ENCODE results near the gene EXOSC1. TPM values are rescaled to one million over a fixed set of nuclear protein-coding genes. Genes with fewer than 3 reads are reported as not detected.

Gene EXOSC1
- total and polyA plus RNA-seq, 4 experiments from 2014 or later: 60.6 to 93.7 (median 78.0) TPM

GRCh38 chr10:97396056-97396455 is 49.8 kb downstream of the EXOSC1 start:
- no peak overlapping the region for H3K4me3 Mint-ChIP-seq

GRCh38 chr10:97393034-97393573 is 52.7 kb downstream of the EXOSC1 start:
- POLR2A ChIA-PET (ENCODE audit: partially characterized antibody): interaction anchor here (0.9 kb wide), 1 partner anchor 8 kb away, joined by 3 read pairs; the partner anchor contains the start of gene RRP12

More at GRCh38 chr10:97396056-97396455, 49.8 kb downstream of the EXOSC1 start:
- no peaks in the 10 kb centered on the region for H3K27me3 Mint-ChIP-seq
- H3K9me3 Mint-ChIP-seq: no peaks in the 10 kb centered on the region
- no peak for DNase-seq
- Histone ChIP-seq H3K27me3 (ENCODE audit: insufficient read depth, low read length) (no peaks in the 10 kb centered on the region), H3K4me1 (ENCODE audit: insufficient read depth, low read length) (peaks cover 10% of the 10 kb centered on the region), H3K9me3 (ENCODE audit: control insufficient read depth in 1 of 2, low read length in 2 of 2) (no peaks in the 10 kb centered on the region), H3K36me3 (ENCODE audit: insufficient read depth, low read length) (peaks cover 6% of the 10 kb centered on the region), H3K4me3 (ENCODE audit: low read length in 2 of 2) (no peak overlapping the region), H3K27ac (ENCODE audit: low read depth, low read length) (no peak overlapping the region)
- H3K27ac Mint-ChIP-seq: peak overlapping the region in 1 of 7 donors; percentile 10
- peaks cover 18 to 29% of the 10 kb centered on the region in 2 donors for H3K36me3 Mint-ChIP-seq
- H3K4me1 Mint-ChIP-seq: peaks cover 6 to 13% (median 10%) of the 10 kb centered on the region in 4 donors
- ChIA-PET CTCF (ENCODE audit: partially characterized antibody) (interaction anchor here (0.7 kb wide), 1 partner anchor 189 kb away, joined by 3 read pairs; no protein-coding TSS in a partner anchor), POLR2A (ENCODE audit: partially characterized antibody) (no interaction called here)
- intact Hi-C loops (cut with micrococcal nuclease): no loop called here

DNA sequence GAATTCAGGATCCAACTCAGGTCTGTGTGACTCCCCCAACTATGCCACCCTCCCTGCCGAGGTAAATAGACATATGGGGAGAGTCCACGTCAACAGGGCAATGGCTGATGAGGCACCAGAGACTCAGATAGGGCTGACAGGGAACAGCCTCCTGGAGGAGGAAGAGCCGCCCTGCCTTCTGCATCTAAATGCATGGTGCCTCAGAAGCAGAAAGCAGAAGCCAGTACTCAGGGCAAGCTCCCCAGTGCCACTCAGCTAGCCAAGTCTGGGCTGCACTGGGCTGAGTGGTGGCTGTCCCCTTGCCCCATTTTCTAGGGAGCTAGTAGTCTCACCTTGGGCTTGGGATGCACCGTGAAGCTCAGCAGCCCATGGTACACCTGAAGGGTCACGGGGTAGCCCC is 55.7 kb downstream of the EXOSC1 start:
- peaks cover 0 to 3% (median 0%) of the 10 kb centered on the region in 8 donors for H3K9me3 Mint-ChIP-seq
- no peaks in the 10 kb centered on the region for H3K4me1 Mint-ChIP-seq
- no peak for DNase-seq
- H3K4me1 ChIP-seq (ENCODE audit: insufficient read depth, low read length): no peaks in the 10 kb centered on the region
- no peak overlapping the region for H3K4me3 Mint-ChIP-seq
- H3K9me3 ChIP-seq (ENCODE audit: control insufficient read depth in 1 of 2, low read length in 2 of 2): no peaks in the 10 kb centered on the region
- POLR2A ChIA-PET (ENCODE audit: partially characterized antibody): no interaction called here
- H3K27ac ChIP-seq (ENCODE audit: low read depth, low read length): no peak overlapping the region
- H3K27me3 ChIP-seq (ENCODE audit: insufficient read depth, low read length): no peaks in the 10 kb centered on the region
- intact Hi-C loops (cut with micrococcal nuclease): no loop called here
- H3K27ac Mint-ChIP-seq: peak overlapping the region in 1 of 7 donors; percentile 22
- H3K4me3 ChIP-seq (ENCODE audit: low read length in 2 of 2): no peak overlapping the region
- peaks cover 26% of the 10 kb centered on the region for H3K36me3 ChIP-seq (ENCODE audit: insufficient read depth, low read length)
- peaks cover 26 to 50% of the 10 kb centered on the region in 2 donors for H3K36me3 Mint-ChIP-seq
- CTCF ChIA-PET (ENCODE audit: partially characterized antibody): no interaction called here
- H3K27me3 Mint-ChIP-seq: no peaks in the 10 kb centered on the region

More at GRCh38 chr10:97393034-97393573, 52.7 kb downstream of the EXOSC1 start:
- no peaks in the 10 kb centered on the region for H3K4me1 ChIP-seq (ENCODE audit: insufficient read depth, low read length)
- Mint-ChIP-seq H3K9me3 (peaks cover 0 to 3% (median 0%) of the 10 kb centered on the region in 8 donors), H3K4me3 (no peak overlapping the region), H3K4me1 (no peaks in the 10 kb centered on the region), H3K36me3 (peaks cover 32 to 45% of the 10 kb centered on the region in 2 donors), H3K27ac (peak overlapping the region in 2 of 7 donors; percentile 27 to 29), H3K27me3 (no peaks in the 10 kb centered on the region)
- intact Hi-C loops (cut with micrococcal nuclease): no loop called here
- H3K27ac ChIP-seq (ENCODE audit: low read depth, low read length): no peak overlapping the region
- H3K9me3 ChIP-seq (ENCODE audit: control insufficient read depth in 1 of 2, low read length in 2 of 2): no peaks in the 10 kb centered on the region
- no peak for DNase-seq
- H3K36me3 ChIP-seq (ENCODE audit: insufficient read depth, low read length): peaks cover 17% of the 10 kb centered on the region
- H3K27me3 ChIP-seq (ENCODE audit: insufficient read depth, low read length): no peaks in the 10 kb centered on the region
- H3K4me3 ChIP-seq (ENCODE audit: low read length in 2 of 2): no peak overlapping the region
- CTCF ChIA-PET (ENCODE audit: partially characterized antibody): no interaction called here

GRCh38 chr10:97388152-97388551 is 57.7 kb downstream of the EXOSC1 start:
- no peak overlapping the region for H3K27ac ChIP-seq (ENCODE audit: low read depth, low read length)
- H3K36me3 ChIP-seq (ENCODE audit: insufficient read depth, low read length): peaks cover 20% of the 10 kb centered on the region
- no peaks in the 10 kb centered on the region for H3K4me1 Mint-ChIP-seq
- DNase-seq: no peak
- no peaks in the 10 kb centered on the region for H3K4me1 ChIP-seq (ENCODE audit: insufficient read depth, low read length)
- ChIA-PET POLR2A (ENCODE audit: partially characterized antibody) (no interaction called here), CTCF (ENCODE audit: partially characterized antibody) (interaction anchor here (1.0 to 1.1 kb wide), 2 partner anchors 31 to 109 kb away, joined by 3 read pairs; no protein-coding TSS in a partner anchor)
- no peak overlapping the region for H3K4me3 ChIP-seq (ENCODE audit: low read length in 2 of 2)
- H3K27ac Mint-ChIP-seq: no peak overlapping the region
- H3K27me3 Mint-ChIP-seq: no peaks in the 10 kb centered on the region
- peaks cover 17 to 43% of the 10 kb centered on the region in 2 donors for H3K36me3 Mint-ChIP-seq
- no peaks in the 10 kb centered on the region for H3K27me3 ChIP-seq (ENCODE audit: insufficient read depth, low read length)
- intact Hi-C loops (cut with micrococcal nuclease): no loop called here
- peaks cover 0 to 3% (median 0%) of the 10 kb centered on the region in 8 donors for H3K9me3 Mint-ChIP-seq
- no peaks in the 10 kb centered on the region for H3K9me3 ChIP-seq (ENCODE audit: control insufficient read depth in 1 of 2, low read length in 2 of 2)
- H3K4me3 Mint-ChIP-seq: no peak overlapping the region

Other genes starting within 250 kb of the EXOSC1 start
- 10 to 100 TPM; 17.0 to 19.3 TPM for gene ARHGAP19, start 153.4 kb downstream of the EXOSC1 start, total RNA-seq
- 1 to 10 TPM; 6.8 to 9.4 TPM for gene ARHGAP19, start 153.4 kb downstream of the EXOSC1 start, polyA plus RNA-seq
- gene FRAT1, start 126.7 kb downstream of the EXOSC1 start, total RNA-seq: 10 to 100 TPM; 20.2 to 21.8 TPM
- 10 to 100 TPM in 1 of 2 donors, 1 to 10 TPM in 1; 9.0 to 12.5 TPM for gene FRAT1, start 126.7 kb downstream of the EXOSC1 start, polyA plus RNA-seq
- gene FRAT2, start 111.3 kb downstream of the EXOSC1 start, total RNA-seq: 10 to 100 TPM; 28.7 to 30.4 TPM
- gene FRAT2, start 111.3 kb downstream of the EXOSC1 start, polyA plus RNA-seq: 10 to 100 TPM; 13.1 to 15.6 TPM
- gene RRP12, start 44.7 kb downstream of the EXOSC1 start, total RNA-seq: 10 to 100 TPM; 18.2 to 20.0 TPM
- 1 to 10 TPM; 6.3 to 7.7 TPM for gene RRP12, start 44.7 kb downstream of the EXOSC1 start, polyA plus RNA-seq
- 100 to 1,000 TPM in 1 of 2 experiments, 10 to 100 TPM in 1; 95.7 to 102 TPM for gene PGAM1, start 19.8 kb downstream of the EXOSC1 start, total RNA-seq
- gene PGAM1, start 19.8 kb downstream of the EXOSC1 start, polyA plus RNA-seq: 100 to 1,000 TPM; 300 to 371 TPM
- 10 to 100 TPM; 29.6 to 29.7 TPM for gene ZDHHC16, start 169 bp upstream of the EXOSC1 start, total RNA-seq
- 10 to 100 TPM; 33.9 to 52.1 TPM for gene ZDHHC16, start 169 bp upstream of the EXOSC1 start, polyA plus RNA-seq
- gene MMS19, start 52.4 kb upstream of the EXOSC1 start, total RNA-seq: 100 to 1,000 TPM; 109 to 111 TPM
- 10 to 100 TPM; 35.9 to 43.1 TPM for gene MMS19, start 52.4 kb upstream of the EXOSC1 start, polyA plus RNA-seq
- 1 to 10 TPM; 1.9 TPM for gene UBTD1, start 52.9 kb upstream of the EXOSC1 start, total RNA-seq
- 1 to 10 TPM; 1.3 to 1.7 TPM for gene UBTD1, start 52.9 kb upstream of the EXOSC1 start, polyA plus RNA-seq
- gene ANKRD2, start 126.8 kb upstream of the EXOSC1 start, total RNA-seq: not detected
- gene ANKRD2, start 126.8 kb upstream of the EXOSC1 start, polyA plus RNA-seq: not detected
- not detected for gene HOGA1, start 138.4 kb upstream of the EXOSC1 start, total RNA-seq
- not detected for gene HOGA1, start 138.4 kb upstream of the EXOSC1 start, polyA plus RNA-seq
- gene C10orf62, start 143.7 kb upstream of the EXOSC1 start, total RNA-seq: not detected
- gene C10orf62, start 143.7 kb upstream of the EXOSC1 start, polyA plus RNA-seq: not detected
- gene MORN4, start 187.5 kb upstream of the EXOSC1 start, total RNA-seq: 1 to 10 TPM; 2.1 to 3.0 TPM
- 1 to 10 TPM in 1 of 2 donors, under 1 TPM in 1; 0.94 to 1.1 TPM for gene MORN4, start 187.5 kb upstream of the EXOSC1 start, polyA plus RNA-seq
- gene PI4K2A, start 194.7 kb upstream of the EXOSC1 start, total RNA-seq: 1 to 10 TPM; 9.8 to 9.9 TPM
- gene PI4K2A, start 194.7 kb upstream of the EXOSC1 start, polyA plus RNA-seq: 1 to 10 TPM; 8.5 TPM
- 1 to 10 TPM; 1.9 to 2.2 TPM for gene AVPI1, start 241.2 kb upstream of the EXOSC1 start, total RNA-seq
- 1 to 10 TPM; 1.8 to 5.6 TPM for gene AVPI1, start 241.2 kb upstream of the EXOSC1 start, polyA plus RNA-seq